ENCODE measurements around the gene SETD1B.
A peak's percentile ranks its signal among the peaks of the same experiment; 100 is the strongest.

SETD1B gene

DNA sequence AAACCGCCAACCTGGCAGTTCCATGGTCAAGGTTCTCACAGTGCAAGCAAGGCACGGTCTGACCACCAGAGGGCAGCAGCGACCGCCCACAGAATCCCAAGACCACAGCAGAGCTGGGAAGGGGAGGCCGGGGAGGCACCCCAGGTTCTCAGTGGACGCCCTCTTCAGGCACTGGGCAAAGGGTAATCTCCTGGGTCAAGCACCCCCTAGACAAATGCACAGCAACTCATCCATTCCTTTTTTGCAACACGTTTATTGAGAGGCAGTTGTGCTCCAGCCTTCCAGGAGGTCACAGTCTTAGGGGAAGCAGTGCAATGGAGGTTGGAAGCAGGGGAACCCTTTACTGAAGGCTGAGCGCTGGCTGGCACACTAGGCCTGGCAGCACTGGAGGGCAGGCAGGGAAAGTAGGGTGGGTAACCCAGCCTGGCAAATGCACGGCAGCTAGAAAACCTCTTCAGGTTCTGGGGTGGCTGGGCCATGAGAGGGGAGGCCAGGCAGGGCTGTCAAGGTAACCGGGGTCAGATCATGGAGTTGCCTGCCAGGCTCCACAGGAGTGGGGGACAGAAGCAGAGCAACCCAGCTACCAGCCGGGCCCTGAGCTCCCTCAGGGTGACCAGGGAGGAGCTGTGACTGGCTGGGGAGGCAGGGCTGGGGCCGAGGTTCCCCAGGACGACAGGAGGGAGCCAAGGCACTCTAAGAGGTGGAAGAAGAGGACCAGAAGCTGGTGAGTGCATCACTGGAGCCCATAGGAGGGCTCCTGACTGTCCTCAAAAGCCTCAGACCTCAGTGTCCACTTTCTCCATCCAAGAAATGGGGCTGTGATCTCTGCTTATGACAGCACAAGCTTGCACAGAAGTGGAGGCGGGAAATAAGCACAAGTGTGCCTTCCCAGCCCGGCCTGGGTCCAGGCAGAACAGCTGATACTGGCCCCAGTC lies 8.5 kb upstream of the SETD1B start:
- DNase-seq (ENCODE audit: low read depth, low spot score) = peak; percentile 92

DNA sequence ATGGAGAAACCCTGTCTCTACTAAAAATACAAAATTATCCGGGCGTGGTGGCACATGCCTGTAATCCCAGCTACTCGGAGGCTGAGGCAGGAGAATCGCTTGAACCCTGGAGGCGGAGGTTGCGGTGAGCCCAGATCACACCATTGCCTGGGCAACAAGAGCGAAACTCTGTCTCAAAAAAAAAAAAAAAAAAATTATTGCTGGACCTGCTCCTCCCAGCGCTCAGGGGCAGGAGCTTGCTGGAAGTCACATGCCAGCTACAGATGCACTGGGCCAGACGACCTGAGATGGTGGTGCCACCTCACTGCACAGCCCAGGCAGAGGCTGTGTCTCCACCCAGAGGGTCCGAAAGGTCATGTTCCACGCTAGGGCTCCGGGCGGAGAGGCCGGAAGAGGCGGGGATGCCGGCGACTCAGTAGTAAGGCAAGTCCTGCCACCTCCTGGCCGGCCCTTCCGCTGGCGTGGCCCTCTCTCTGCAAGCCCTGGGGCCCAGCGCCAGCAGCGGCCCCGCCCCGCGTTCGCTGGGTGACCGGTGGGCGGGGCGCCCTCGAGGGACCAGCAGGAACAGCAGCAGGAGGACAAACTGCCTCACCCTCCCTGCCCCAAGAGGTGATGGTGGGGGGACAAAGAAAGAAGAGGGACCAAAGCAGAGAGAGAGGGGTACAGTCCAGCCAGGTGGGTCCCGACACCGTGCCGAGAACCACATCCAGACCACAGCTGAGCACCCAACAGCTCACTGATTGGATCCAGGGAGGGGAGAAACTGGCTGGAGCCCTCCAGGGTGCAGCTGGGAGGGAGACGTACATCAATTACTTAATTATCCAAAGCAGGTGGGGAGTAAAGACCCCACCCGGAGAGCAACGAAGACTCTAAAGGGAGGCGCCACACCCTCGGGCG lies 6.7 kb upstream of the SETD1B start:
- peak; percentile 95 for DNase-seq (ENCODE audit: low read depth, low spot score)

DNA sequence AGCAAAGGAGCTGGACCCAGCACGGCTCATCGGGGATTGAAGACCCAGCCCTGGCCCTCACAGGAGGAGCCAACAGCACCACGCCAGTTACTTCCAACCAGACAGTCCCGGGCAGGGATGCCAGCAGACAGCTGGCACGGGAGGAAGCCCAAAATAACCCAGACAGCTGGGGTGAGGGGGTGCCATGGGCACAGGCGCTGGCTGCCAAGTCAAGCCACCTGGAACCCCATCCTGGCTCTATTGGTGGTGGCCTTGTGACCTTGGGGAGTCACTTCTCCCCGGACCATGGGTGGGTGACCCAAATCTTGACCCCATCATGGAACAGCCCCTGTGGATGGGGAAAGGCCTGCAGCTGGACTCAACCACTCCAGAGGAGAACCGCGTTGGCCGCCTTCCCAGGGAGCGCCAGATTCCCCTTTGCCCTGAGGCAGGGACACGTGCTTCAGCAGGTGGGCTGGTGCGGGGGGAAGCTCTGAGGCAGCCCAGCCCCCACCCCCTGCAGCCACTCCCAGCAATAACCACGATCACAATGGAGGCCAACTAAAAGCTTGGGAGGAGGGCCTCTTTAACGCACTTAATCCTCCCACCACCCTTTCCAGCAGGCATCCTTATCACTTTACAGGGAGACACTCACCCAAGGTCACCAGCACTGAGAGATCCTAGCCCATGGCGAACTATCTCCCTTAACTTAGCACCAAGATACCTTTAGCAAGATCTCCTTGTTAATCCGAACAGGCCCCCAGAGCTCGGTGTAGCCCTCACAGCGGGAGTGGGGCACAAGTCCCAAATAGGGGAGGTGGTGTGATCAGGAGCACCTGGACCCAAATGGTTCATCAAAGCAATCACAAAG lies 5.6 kb upstream of the SETD1B start:
- peak; percentile 61 for DNase-seq (ENCODE audit: low read depth, low spot score)

DNA sequence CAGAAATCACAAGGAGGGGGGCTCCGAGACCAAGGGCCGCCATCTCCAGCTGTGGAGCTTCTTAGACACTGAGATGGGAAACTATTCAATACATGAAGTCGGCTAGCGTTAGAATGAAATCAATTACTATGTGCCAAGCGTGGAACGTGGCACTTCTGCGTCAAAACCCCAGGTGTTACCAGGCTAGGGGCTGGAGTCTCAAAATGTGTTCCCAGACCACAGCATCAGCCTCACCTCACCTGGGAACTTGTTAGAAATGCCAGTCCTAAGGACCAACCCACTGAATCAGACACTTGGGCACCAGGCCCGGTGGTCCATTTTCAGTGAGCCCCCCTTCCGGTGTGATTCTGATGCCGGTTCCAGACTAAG lies 5.0 kb upstream of the SETD1B start:
- DNase-seq (ENCODE audit: low read depth, low spot score) = no peak

DNA sequence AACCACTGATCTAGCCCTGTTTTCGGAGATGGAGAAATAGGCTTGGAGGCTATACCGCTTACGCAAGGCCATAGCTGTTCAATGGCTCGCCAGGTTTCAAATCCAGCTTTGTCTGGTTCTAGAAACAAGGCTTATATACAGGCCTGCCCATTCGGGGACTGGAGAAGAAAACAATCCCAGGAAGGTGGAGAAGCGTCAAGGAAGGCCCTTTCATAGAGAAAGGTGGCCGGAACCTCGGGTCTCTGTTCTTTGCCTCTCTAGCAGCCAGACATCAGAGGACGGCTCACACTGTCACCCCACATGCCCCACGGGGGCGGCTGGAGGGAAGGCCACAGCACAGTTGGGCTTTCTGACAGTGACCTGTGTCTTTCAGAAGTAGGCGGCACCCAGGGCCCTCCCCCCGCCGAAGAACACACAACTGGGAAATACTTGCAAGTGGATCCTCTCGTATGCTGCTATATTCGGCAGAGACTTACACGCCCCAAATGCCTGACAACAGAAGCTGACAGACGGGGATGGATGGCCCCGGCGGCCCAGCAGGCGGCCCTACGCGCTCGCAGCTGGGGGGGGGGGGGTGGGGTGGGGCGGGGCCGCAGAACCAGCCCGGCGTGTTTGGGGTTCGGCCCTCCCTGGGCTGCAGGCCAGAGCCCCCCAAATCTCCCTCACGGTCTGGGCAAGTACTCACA lies 4.5 kb upstream of the SETD1B start:
- DNase-seq (ENCODE audit: low read depth, low spot score) = peak; percentile 82

DNA sequence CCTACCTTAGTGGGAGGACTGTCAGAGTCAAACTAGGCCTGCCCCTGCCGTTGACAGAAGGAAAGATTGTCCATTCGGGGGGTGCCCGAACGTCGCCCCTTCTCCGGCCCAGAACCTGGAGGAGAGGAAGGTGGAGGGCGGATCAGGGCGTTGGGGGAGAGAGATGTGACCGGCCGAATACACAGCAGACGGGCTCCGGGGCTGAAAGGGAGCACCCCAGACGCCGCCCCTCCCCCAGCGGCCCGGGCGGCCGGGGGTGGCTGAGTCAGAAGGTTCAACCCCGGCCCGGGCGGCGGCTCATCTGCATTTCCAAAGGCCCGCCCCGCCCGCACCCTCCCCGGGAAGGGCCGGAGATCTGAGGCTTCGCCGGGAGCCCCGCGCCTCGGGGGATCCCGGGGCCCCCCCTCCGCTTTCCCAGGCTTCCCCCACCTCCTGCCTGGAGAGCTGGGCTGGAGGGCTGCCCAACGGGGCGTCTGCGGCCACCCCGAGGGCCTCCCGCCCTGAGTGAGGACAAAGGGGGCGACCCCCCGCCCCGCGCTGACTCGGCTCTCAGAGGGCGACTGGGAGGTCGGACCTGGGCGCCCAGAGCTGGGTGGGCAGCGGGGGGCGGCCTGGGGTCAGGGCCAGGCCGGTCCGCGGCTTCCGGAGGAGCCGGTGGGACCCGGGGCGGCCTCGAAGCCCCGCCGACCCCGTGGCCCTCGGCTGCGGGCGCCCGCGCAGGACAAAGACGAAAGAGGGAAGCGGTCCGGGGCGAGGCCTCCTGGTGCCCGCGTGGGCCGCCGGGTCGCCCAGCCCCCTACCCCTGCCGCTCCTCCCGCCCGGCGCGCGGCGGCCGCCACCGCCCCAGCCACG lies 3.7 kb upstream of the SETD1B start:
- peak; percentile 97 for DNase-seq (ENCODE audit: low read depth, low spot score)

DNA sequence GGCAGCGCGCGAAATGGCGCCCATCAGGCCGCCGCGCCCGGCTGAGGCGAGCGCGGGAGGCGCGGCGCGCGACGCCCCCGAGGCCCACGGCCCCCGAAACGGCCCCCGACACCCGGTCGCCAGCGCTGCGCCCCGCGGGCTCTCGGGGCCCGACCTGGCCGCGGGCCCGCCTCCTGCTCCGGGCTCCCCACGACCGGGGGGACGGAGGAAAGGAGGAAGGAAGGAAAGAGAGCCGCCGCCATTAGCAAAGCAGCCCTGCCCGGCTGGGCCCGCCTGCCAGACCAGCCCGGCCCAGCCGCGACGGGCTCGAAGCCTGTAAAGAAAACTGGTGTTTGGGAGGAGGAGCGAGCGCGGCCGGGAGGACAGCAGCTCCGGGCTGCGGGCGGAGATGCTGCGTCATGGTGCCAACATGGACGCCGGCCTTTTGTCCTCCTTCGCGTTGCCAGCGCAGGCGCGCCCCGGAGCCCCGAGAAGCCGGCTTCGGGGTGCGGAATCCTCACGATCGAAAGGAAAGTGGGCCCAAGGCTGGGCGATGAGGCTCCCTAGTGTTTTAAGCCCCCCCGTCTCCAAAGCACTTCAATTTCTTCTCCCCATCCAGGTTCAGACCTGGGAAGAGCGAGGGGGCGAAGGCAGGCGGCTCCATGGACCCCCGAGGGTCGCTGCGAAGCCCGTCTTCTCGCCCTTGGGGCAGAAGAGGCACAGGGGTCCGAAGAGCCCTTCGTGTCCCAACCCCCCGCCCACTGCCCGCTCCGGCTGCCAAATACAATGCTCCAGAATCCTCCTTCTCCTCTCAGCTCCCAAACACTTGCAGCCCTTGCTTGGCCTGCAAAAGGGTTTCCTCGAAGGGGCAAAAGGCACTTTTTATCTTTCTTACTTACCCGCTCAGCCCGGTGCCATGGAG lies 2.9 kb upstream of the SETD1B start:
- peak; percentile 90 for DNase-seq (ENCODE audit: low read depth, low spot score)

DNA sequence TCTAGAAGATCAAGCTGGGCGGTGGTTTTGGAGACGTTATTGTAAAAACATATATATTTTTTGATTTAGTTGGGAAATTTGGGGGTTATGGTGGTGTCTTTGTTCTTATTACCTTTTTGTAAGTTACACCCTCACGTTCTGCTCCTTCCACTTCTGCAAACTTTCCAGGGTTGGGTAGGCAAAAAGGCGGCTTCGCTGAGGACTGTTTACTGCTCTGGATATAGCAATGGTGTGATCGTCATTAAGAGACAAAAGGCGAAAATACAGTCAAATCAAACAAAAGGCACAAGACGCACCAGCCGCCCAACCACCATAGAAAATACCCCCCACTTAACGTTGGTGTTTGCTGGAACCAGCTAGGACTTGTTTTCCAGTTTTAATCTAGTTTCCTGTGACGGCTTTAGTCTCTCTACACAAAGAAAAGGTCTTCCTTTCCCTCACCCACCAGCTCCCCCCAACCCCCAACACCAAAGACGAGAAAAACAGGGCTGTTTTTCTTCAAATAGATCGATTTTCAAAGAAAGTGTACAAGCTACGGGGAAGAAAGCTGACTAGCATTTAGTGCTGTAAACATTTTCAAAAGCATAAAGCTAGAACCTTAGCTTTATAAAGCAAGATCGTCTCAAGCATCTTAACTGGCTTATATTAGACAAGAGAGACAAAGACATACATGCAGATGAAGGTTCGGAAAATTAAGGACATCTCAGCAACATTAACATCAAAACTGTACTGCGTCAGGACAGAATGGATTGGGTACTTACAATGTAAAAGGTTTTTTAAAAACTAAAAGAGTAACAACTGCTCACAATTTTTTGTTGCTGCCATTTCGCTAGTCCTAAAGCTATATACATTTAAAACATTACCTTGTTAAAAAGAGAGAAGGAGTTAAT lies 2.0 kb upstream of the SETD1B start:
- DNase-seq (ENCODE audit: low read depth, low spot score) = peak; percentile 68

DNA sequence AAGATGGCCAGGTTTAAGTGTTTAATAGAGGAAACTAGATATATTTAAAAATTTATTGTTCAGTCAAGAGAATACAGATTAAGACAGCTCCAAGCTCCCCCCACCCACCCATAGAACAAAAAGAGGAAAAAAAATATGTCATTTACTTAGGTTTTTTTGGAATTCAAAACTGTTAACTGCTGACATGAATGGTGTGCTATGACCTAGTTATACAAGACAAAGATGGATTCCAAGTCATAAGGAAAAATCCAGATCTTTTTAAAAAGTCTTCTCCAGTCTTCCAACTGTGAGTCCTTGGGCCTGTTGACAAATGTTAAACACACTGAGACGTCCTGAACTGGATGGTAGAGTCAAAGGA lies 1.3 kb upstream of the SETD1B start:
- DNase-seq (ENCODE audit: low read depth, low spot score) = no peak

DNA sequence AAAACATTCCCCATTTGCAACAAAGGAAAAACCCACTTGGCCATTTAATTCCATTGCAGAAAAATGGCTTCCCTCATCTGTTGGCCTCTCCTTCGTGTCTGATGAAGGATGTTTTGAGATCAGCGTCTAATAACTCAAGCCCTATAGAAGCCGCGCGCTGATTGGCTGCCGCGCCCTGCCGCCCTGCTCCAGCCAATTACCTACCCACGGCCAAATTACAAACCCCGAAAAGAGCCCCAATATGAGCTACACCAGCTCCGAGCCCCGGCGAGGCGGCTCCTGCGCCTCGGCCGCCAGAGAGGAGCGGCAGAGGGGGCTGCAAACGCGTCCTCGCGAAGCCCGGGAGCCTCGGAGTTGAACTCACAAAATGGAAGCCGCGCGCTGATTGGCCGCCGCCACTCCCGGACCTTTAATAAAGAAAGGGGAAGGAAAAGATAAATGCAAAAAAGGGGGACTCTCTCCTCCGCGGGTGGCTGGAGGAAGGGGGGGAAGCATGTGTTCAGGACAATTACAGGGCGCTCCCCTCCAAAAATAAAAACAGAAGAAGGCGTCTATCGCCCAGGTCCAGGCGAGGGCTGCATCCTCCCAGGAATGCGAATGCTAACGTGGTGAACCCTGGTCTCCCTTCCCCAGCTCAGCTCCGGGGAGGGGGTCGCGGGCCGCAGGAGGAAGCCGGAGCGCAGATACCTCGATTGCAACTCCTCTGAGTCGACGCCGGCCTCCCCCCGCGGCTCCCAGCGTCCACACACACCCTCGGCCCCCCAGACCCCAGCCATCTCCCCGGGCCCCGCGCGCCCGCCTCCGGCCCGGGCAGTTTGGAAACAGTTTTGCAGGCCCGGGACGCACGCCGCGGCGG lies 738 bp upstream of the SETD1B start:
- peak; percentile 97 for DNase-seq (ENCODE audit: low read depth, low spot score)

DNA sequence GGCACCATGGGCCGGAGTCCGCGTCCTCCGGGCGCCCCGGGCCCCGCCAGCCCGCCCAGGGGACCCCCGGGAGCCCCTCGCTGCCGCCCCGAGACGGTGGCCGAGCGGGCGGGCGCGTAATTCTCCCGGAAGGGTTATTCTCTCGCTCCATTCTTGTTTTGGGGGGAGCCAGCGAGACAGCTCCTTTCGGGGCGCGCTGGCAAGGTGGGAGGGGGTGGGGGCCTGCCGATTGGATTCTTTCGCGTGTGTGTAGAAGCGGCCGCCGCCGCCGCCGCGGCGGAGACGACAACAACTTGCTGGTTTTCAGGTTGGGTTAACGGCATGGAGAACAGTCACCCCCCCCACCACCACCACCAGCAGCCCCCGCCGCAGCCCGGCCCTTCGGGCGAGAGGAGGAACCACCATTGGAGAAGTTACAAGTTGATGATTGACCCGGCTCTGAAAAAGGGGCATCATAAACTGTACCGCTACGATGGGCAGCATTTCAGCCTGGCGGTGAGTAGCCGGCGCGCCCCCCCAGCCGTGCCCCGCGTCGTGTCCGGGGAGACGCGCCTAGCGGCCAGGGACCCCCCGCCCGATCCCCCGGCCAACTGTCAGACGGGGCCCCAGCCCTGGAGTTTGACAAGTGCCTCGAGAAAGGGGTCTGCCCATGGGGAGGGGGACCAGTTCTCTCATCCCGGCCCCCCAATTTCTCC lies 755 bp downstream of the SETD1B start:
- peak; percentile 63 for DNase-seq (ENCODE audit: low read depth, low spot score)

DNA sequence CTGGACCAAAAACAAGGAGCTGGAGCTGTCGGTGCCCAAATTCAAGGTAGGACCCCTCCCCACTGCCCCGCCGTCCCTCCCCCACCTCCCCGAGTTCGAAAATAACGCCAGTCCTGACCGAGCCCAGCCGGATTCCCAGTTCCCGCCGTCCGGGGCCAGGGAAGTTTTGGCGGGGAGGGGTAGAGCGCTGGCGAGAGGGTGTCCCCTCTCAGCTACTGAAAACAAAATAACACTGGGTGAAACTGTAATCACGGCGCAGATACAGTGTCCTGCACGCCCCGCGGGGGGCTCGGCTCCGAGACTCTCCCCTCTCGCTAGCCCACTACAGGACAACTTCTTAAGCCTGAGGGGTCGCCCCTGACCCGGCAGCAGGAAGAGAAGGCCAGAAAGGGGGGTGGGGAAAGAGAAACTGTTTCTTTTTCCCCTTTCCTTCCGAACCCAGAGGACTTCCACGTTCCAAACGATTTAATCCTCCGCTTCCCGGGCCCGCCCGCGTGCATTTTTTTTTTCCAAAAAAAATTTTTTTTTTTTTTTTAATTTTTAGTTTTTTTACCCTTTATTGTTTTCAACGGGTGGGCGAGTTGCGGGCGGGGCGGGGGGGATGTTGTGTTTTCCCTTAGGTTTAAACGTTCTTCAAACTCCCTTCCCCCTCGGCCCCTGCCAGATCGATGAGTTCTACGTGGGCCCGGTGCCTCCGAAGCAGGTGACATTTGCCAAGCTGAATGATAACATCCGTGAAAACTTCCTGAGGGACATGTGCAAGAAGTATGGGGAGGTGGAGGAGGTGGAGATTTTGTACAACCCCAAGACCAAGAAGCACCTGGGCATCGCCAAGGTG lies 1.6 kb downstream of the SETD1B start:
- DNase-seq (ENCODE audit: low read depth, low spot score) = peak; percentile 48

DNA sequence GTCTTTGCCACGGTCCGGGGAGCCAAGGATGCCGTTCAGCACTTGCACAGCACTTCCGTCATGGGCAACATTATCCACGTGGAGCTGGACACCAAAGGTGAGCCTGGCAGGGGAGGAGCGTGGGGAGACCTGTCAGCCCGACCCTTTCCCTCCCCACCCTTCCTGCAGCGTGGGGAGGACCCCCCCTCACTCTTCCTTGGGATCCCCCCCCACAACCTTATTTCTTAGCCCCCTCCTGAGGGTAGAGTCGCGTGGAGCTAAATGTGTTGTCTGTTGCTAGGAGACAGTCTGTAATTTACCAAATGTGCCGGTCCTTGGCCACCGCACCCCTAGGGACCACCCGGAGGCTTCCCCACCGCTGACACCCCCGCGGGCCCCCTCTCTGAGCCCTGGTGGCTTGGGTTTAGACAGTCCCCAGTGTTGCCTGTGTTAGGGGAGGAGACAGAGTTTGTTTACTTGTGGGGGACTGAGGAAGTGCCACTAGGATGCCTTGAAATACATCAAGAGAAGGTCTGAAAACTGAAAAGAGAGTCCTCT lies 2.3 kb downstream of the SETD1B start:
- no peak for DNase-seq (ENCODE audit: low read depth, low spot score)

DNA sequence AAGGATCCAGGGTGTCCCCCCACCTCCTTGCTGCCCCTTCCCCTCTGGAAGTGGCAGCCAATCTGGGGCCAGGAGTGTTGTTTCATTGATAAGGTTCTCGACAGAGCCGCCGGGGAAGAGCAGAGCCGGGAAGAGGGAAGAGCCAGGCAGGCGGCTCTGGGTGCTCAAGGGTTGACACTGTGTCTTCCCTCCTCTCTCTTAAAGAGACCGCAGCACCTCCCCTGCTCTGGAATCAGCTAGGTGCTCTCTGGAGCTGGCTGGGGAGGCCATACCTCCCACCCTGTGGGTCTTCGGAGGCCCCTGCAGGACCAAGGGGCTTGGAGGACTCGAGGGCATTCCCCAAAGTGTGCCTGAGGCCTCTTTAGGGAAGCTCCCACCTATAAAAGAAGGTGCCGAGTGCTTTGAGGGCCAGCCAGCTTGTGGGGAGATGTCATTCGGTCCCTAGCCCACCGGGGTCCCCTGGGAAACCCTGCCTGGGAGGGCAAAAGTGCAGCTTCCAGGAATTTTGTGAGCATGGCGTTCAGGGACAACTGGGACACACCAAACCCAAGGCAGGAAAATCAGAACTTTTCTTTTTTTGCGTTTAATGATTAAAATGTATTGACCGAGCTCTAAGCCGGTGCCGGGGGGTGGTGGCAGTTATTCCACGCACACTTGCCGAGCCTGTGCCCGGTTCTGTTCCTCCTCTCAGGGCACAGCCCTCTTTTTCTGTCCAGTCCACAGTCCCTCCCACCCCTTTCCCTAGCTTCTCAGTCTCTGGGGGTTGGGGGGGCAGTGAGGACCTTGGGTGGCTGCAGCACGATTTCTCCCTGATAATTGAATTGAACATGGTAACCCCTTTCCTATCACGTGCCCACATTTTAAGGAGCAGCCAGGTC lies 3.0 kb downstream of the SETD1B start:
- DNase-seq (ENCODE audit: low read depth, low spot score) = peak; percentile 46

Data from astrocyte of the hippocampus (primary cell).